HepG2 (cell line): Measurements from ENCODE around the gene IL17D. TPM values are rescaled to one million over a fixed set of nuclear protein-coding genes. Genes with fewer than 3 reads are reported as not detected.

Experiments
- ATAC-seq: fragments of 200-7000 bp; cut with Tn5 transposase; 3 replicates; pipeline ENCODE4 v1.9.1; 2020; ENCODE audit warnings: mild to moderate bottlenecking, moderate library complexity
- BruUV-seq: library from RNA; stranded (reverse); fragments of 400-500 nt; replicated peaks from 2 replicates; lab custom pipeline; 2021; lab: Mats Ljungman, UMichigan
- CTCF ChIA-PET: fragments of 300-600 bp; formaldehyde crosslinking; extraction: SDS; loops from one replicate; lab custom pipeline; 2021; ENCODE audit warnings: low total read pairs, inconsistent platforms, low intra/inter-chr PET ratio; lab: Yijun Ruan, JAX
- POLR2A ChIA-PET: fragments of 350-600 bp; sonication (Branson Sonifier 250); formaldehyde crosslinking; loops from one replicate; lab custom pipeline; 2020; ENCODE audit warnings: antibody characterized with exemption, inconsistent platforms; lab: Yijun Ruan, JAX
- DNase-seq: peaks from one replicate; pipeline ENCODE4 v3.0.0-alpha.2; 2015; ENCODE audit warnings: low spot score
- FAIRE-seq: peaks from 3 replicates; lab custom pipeline; 2011; peaks lifted over from hg19 to GRCh38; lab: Jason Lieb, UNC
- H2AFZ ChIP-seq: one replicate; pipeline ENCODE4 v1.6.1; 2011; ENCODE audit warnings: low read length, inconsistent platforms
- H3K27ac ChIP-seq: fragments of 300-600 bp; 3 replicates; pipeline ENCODE4 v1.8.0; 2011; ENCODE audit warnings: mixed run types, mild to moderate bottlenecking, mixed read lengths, low read length, inconsistent platforms; ENCODE audit not compliant: insufficient read depth; ENCODE audit errors: extremely low read length
- H3K27me3 ChIP-seq, 2 experiments: fragments of 200-600 bp in 1 of 2; 2 replicates in 1 of 2; 3 replicates in 1 of 2; pipeline versions ENCODE4 v1.6.0 to v1.8.0; 2011; ENCODE audit warnings: low read length in 2 of 2, mild to moderate bottlenecking in 2 of 2, moderate library complexity in 2 of 2, inconsistent platforms in 1 of 2; ENCODE audit not compliant: insufficient read depth in 2 of 2, control insufficient read depth in 1 of 2
- H3K36me3 ChIP-seq, 2 experiments: fragments of 200-600 bp in 1 of 2; replicated peaks in 1 of 2; 2 replicates in 1 of 2; 3 replicates in 1 of 2; pipeline versions ENCODE4 v1.5.1 to v1.8.0; 2011; ENCODE audit warnings: low read length in 2 of 2, inconsistent platforms in 1 of 2; ENCODE audit not compliant: insufficient read depth in 2 of 2, control insufficient read depth in 1 of 2
- H3K4me1 ChIP-seq: 2 replicates; pipeline ENCODE4 v1.5.1; 2012; ENCODE audit warnings: low read length, inconsistent platforms; ENCODE audit not compliant: insufficient read depth
- H3K4me2 ChIP-seq: 2 replicates; pipeline ENCODE4 v1.6.0; 2011; ENCODE audit warnings: low read depth, low read length, inconsistent platforms
- H3K4me3 ChIP-seq, 3 experiments: fragments of 200-600 bp in 1 of 3; sonication (generic), shearing (Covaris generic) in 1 of 3; replicated peaks in 1 of 3; 2 replicates each; pipeline ENCODE4 v1.5.1; 2011 to 2016; ENCODE audit warnings: low read length in 3 of 3, inconsistent platforms in 2 of 3, low read depth in 2 of 3, mild to moderate bottlenecking in 2 of 3, control low read depth in 1 of 3, mixed read lengths in 1 of 3; ENCODE audit not compliant: insufficient read depth in 1 of 3
- H3K79me2 ChIP-seq: one replicate; pipeline ENCODE4 v1.6.1; 2011; ENCODE audit warnings: low read length, inconsistent platforms; ENCODE audit not compliant: insufficient read depth
- H3K9ac ChIP-seq: 2 replicates; pipeline ENCODE4 v1.6.0; 2011; ENCODE audit warnings: mild to moderate bottlenecking, low read depth, low read length, inconsistent platforms; ENCODE audit not compliant: insufficient read depth
- H3K9me3 ChIP-seq: 2 replicates; pipeline ENCODE4 v1.5.1; 2012; ENCODE audit warnings: mild to moderate bottlenecking, low read length
- H4K20me1 ChIP-seq: 2 replicates; pipeline ENCODE4 v1.6.0; 2011; ENCODE audit warnings: inconsistent platforms, mild to moderate bottlenecking, low read length, moderate library complexity; ENCODE audit not compliant: insufficient read depth
- HINFP ChIP-seq: sonication (generic); formaldehyde crosslinking; IDR thresholded peaks from 2 replicates; pipeline ENCODE4 v1.4.0; 2020; ENCODE audit warnings: low read depth, mild to moderate bottlenecking, missing genetic modification reagents
- KLF15 ChIP-seq: sonication (generic); formaldehyde crosslinking; IDR thresholded peaks from 2 replicates; pipeline ENCODE4 v1.8.1; 2023; ENCODE audit warnings: borderline replicate concordance, mild to moderate bottlenecking, inconsistent platforms, missing genetic modification reagents, mixed read lengths
- MYPOP ChIP-seq: sonication (generic); formaldehyde crosslinking; IDR thresholded peaks from 2 replicates; pipeline ENCODE4 v1.8.1; 2023; ENCODE audit warnings: mild to moderate bottlenecking, moderate library complexity, missing genetic modification reagents
- NPAS2 ChIP-seq: sonication (generic); formaldehyde crosslinking; IDR thresholded peaks from 2 replicates; pipeline ENCODE4 v1.8.0; 2022; ENCODE audit warnings: mild to moderate bottlenecking, missing genetic modification reagents, borderline replicate concordance
- NR1H2 ChIP-seq: sonication (generic); formaldehyde crosslinking; IDR thresholded peaks from 2 replicates; pipeline ENCODE4 v1.8.1; 2022; ENCODE audit warnings: low read depth, missing genetic modification reagents, borderline replicate concordance
- PHF21A ChIP-seq: sonication (generic); formaldehyde crosslinking; IDR thresholded peaks from 2 replicates; pipeline ENCODE4 v1.5.0; 2020; ENCODE audit warnings: mild to moderate bottlenecking, missing genetic modification reagents
- SOX6 ChIP-seq, 2 experiments: fragments of 450-650 bp in 1 of 2; sonication (generic) in 1 of 2; formaldehyde crosslinking in 1 of 2; IDR thresholded peaks; 2 replicates each; pipeline versions ENCODE4 v1.4.0 to v1.6.1; 2017 to 2020; ENCODE audit warnings: antibody characterized with exemption in 1 of 2, mild to moderate bottlenecking in 1 of 2, missing genetic modification reagents in 1 of 2
- SRSF9 ChIP-seq: fragments of 200-400 bp; formaldehyde crosslinking; IDR thresholded peaks from 2 replicates; pipeline ENCODE4 v1.6.1; 2018; ENCODE audit warnings: borderline replicate concordance, mild to moderate bottlenecking, low read depth, low read length; ENCODE audit not compliant: insufficient read depth, poor library complexity, severe bottlenecking
- TRIM24 ChIP-seq: sonication (generic); formaldehyde crosslinking; IDR thresholded peaks from 2 replicates; pipeline ENCODE4 v1.8.0; 2022; ENCODE audit warnings: mild to moderate bottlenecking, missing genetic modification reagents
- ZFP41 ChIP-seq: sonication (generic); formaldehyde crosslinking; IDR thresholded peaks from 2 replicates; pipeline ENCODE4 v1.4.0; 2020; ENCODE audit warnings: mild to moderate bottlenecking, missing genetic modification reagents, borderline replicate concordance
- ZNF605 ChIP-seq: sonication (generic); formaldehyde crosslinking; IDR thresholded peaks from 2 replicates; pipeline ENCODE4 v1.8.0; 2022; ENCODE audit warnings: mild to moderate bottlenecking, missing genetic modification reagents
- WGBS: methylation state at CpG from one replicate; pipeline ENCODE4 v1.1.6; 2017; ENCODE audit warnings: low lambda C conversion rate; 5-methylcytosine and 5-hydroxymethylcytosine counted together
- in situ Hi-C: cut with HindIII; loops from 2 replicates; pipeline ENCODE4 v1.10.0; 2017; ENCODE audit warnings: low pct_unique_long_range_greater_than_20kb; ENCODE audit not compliant: extremely low pct_ligation_motif_present
- intact Hi-C: fragments of 100-400 bp; cut with micrococcal nuclease; formaldehyde crosslinking; loops from one replicate; pipeline ENCODE4 v1.10.0; 2022; ENCODE audit not compliant: unreplicated experiment
- polyA plus RNA-seq, 8 experiments: library from polyadenylated mRNA; depleted of rRNA in 3 of 8; stranded (reverse) in 7 of 8; unstranded in 1 of 8; fragments of >200 nt; fragmentation: Illumina TruSeq in 4 of 8; extraction: Trizol in 4 of 8; gene quantifications; 2 replicates each; pipeline versions ENCODE4 v1.2.1 to v1.2.3, GENCODE V29; 2011 to 2016; ENCODE audit warnings: low read depth in 4 of 8, missing spikeins in 1 of 8, mixed read lengths in 1 of 8; ENCODE audit not compliant: insufficient read depth in 1 of 8
- total RNA-seq, 5 experiments: library from RNA; depleted of rRNA; stranded (reverse); fragments of >200 nt; fragmentation: Illumina TruSeq; extraction: Trizol; gene quantifications; 2 replicates each; pipeline ENCODE4 v1.2.3, GENCODE V29; 2016; ENCODE audit warnings: low read depth in 1 of 5

IL17D gene
- total and polyA plus RNA-seq, 2 of the 13 experiments (the other 11 are each of a cell fraction or from before 2014, with no cell fraction given), result 1.1 to 2.2 TPM

GRCh38 chr13:20719783-20720182, 16.3 kb downstream of the IL17D start (continued):
- TF ChIP-seq HINFP (CRISPR knock-in tag), result no peak
- TF ChIP-seq KLF15 (CRISPR knock-in tag), result no peak
- TF ChIP-seq MYPOP (CRISPR knock-in tag), result no peak
- no peak for TF ChIP-seq PHF21A (CRISPR knock-in tag)
- TF ChIP-seq SRSF9, result no peak

GRCh38 chr13:20720499-20720898, 17.0 kb downstream of the IL17D start:
- ChIA-PET CTCF (no interaction called here), POLR2A (no interaction called here)
- no peak overlapping the region for H3K9ac ChIP-seq
- DNase-seq (no peak), ATAC-seq (no peak), FAIRE-seq (no peak)
- H3K79me2 ChIP-seq, result no peaks in the 10 kb centered on the region
- no peaks in the 10 kb centered on the region for H4K20me1 ChIP-seq
- H3K9me3 ChIP-seq, result no peaks in the 10 kb centered on the region
- H3K4me3 ChIP-seq, result no peak overlapping the region
- no peaks in the 10 kb centered on the region for H3K27me3 ChIP-seq
- intact Hi-C loops (no loop called here), in situ Hi-C loops (no loop called here)
- H3K4me2 ChIP-seq, result no peak overlapping the region
- TF ChIP-seq TRIM24 (CRISPR knock-in tag) (no peak), NPAS2 (CRISPR knock-in tag) (no peak), ZNF605 (CRISPR knock-in tag) (no peak), ZFP41 (no peak), SOX6 (IDR thresholded peaks at IDR 0.05) (no peak), SOX6 (CRISPR knock-in tag; IDR thresholded peaks at IDR 0.05) (no peak), NR1H2 (CRISPR knock-in tag) (no peak)
- H2AFZ ChIP-seq, result no peak overlapping the region
- H3K36me3 ChIP-seq, result no peaks in the 10 kb centered on the region
- no peak overlapping the region for H3K27ac ChIP-seq
- peaks cover 33% of the 10 kb centered on the region for H3K4me1 ChIP-seq
- 71% methylated on average over 8 of the region's 11 CpGs for whole genome bisulfite sequencing
- BruUV-seq, result no TSS peak
